UCSD-AML1 (cell line): ENCODE results near the gene P2RY1.

ENCODE experiments used
- DNase-seq: peaks from one replicate; lab custom pipeline; 2025; ENCODE audit not compliant: unreplicated experiment; lab: John Stamatoyannopoulos, UW

Gene P2RY1, protein sequence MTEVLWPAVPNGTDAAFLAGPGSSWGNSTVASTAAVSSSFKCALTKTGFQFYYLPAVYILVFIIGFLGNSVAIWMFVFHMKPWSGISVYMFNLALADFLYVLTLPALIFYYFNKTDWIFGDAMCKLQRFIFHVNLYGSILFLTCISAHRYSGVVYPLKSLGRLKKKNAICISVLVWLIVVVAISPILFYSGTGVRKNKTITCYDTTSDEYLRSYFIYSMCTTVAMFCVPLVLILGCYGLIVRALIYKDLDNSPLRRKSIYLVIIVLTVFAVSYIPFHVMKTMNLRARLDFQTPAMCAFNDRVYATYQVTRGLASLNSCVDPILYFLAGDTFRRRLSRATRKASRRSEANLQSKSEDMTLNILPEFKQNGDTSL

DNA sequence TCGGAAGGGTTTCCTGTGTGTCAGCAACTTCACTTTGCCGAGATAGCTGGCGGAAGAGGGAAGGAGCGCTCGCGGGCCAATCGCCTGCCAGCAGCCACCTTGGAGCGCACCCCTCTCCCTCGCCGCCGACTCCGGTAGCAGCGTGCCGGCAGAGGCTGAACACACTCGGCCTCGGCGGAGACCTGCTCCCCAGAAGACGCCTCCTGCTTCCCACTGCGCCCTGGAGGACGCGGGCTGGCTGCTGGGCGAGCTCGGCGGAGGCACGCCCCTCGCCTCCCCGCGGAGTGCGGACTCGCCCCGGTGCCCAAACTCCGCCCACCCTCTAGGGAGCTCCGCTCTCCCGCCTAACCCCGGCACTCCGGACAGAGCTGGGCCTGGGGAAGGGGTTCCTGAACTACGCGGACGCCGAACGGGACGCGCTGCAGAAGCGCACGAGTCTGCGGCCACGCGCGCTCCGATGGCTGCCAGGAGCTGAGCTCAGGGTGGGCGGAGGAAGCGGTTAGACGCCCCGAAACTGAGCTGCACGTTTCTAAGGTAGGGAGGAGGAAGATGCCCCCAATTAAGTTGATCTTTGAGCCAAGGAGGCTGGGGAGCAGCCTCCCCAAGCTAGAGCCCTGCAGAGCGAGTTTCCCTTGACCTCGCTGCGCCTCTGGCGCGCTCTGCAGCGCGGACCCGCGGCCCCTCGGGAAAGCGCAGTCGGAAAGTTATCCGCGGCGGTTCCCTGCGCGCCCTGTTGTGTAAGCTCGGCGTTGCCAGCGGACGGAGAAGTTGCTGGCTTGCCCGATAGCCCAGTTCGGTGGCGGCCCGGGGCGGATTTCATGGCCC is at the start of gene P2RY1:
TSS of gene P2RY1 (plus strand) at position 356 of the 825 bp plus-strand sequence. CDS start 652 bp downstream, outside the sequence.
- DNase-seq, result peak; percentile 87

DNA sequence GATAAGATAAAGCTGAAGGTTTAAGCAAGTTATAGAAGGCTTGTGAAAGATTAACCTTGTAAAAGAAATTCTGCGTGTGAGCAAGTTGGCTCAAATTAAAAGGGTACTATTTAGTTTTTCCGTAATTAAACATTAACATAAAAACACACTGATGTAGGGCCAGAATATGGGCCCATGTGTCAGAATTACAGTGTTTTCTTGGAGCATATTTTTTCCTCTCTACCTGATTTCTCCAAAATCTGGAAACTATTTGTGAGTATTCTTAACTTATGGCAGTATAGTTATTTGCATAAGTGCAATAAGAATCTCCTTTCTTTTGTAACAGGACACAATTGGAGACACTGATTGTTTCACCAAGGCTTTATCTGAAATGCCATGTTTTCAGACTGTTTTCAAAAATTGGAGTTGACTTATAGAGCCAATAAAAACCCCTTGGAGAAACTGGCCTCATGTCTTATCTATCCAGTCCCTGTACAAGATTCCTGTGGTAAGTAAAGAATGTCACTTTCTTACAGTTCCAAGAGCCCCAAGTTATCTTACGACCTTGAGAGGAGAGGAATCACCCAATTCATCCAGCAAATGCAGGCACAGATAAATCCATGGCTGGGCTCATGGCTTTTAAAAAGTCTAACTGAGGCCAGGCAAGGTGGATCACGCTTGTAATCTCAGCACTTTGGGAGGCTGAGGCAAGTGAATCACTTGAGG is 47.8 kb upstream of the P2RY1 start:
- no peak for DNase-seq

DNA sequence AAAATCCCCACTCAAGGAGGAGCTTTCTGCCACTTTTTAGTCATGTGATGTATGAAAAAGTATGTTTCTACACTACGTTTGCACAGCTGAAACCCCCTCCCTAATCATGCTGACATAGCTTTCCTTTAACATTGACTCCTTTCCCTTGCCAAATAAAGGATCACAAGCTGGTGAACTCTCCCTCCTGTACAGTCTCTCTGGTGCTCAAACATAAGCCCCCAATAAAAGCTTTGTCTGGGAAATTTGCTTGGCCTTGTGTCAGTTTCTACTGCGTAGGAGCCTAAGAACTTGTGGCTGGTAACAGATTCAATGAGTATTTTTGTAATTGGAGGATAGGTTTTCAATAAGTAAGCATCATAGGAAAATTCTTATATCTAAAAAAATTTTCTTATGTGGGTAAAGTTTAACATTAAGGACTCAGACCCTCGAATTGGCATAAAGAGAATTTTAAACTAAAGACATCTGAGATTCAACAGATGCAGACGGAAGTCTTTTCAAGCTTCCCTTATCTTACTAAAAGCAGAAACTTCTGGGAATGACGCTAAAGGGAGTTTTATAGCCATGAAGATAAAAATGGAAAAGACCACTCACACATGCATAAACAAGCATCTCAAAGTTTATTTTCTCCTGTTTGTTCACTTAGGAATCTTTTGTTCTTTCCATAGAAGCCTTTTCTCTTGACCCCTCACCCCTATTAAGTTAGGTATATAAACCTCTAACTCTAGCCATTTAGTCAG is 44.1 kb upstream of the P2RY1 start:
- no peak for DNase-seq

DNA sequence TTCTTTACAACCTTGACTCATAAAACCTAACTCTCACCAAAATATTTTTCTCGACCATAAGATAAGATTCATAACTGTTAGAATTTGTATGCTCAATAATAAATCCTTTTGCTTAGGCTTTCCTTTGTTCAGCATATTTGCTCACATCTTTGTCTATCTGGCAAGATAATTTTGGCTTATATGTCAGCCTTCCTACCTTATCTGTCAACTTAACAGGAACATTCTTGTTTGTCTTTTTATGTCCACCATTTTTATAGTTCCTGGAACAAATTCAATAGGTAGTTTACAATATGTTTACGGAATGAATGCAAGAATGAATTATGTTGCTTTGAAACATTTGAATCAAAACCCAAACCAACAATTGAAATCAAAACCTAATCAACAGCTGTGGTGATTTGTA is 41.0 kb upstream of the P2RY1 start:
- DNase-seq, result no peak

DNA sequence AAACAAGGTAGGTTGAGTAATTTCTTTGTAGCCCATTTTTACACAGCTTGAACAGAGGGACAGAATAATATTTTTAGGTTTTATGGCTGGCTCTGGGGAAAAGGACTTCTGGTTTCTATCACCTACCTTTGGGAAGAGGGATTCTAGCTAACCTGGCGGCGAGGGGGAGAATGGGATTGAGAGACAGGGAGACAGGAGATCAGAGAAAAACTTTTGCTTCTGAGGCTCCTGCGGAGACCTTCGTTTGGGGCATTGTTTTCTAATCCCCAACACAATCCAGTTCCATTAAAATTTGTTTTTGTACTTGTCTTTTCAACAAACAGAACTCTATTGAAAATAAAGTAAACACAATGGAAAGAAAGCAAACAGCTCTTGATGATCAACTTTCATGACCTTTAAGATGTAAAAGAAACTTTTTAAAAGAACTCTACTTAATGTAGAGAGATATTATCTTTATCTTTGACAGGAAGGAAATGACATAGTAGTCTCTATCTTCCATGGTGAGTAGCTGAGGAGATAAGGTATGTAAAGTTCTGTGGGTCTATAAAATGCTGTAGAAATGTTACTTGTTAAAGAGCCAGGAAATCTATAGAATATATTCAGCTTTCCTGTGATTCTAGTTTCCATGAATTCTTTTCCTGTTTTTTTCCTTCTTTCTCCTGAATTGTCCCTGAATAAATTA is 37.0 kb upstream of the P2RY1 start:
- DNase-seq, result no peak

DNA sequence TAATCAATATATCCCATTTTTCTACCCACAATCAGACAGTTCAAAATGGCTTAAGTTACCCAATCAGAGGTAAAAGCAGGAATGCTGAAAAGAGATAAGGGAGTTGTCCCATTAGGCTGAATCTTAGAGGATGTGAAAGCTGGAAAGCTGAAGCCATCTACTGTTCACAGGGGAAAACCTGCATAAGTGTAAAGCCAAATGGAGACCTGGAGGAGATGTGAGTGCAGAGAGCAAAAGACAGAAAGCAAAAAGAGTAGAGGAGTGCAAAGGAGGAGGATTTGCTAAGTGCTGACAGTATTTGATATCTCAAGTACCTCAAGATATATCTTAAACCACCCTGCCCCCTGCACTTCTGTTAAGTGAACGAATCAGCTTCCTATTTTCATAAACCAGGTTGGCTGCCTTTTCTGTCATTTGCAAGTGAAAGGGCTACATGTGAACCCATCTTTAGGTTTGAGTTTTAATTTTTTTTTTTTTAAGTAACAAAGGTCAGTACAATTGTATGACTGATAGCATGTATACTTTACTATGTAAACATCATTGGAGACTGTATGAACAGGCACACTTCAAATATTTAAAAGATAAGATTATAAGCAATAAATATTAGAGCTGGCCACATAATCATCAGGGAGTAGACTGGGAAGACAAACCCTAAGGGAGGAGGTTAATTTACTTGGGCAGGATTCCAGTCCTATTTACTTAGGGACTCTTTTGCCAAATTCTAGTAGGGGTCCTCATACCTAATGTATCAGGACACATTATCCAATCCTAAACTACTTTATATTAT is 22.8 kb upstream of the P2RY1 start:
- DNase-seq, result no peak

DNA sequence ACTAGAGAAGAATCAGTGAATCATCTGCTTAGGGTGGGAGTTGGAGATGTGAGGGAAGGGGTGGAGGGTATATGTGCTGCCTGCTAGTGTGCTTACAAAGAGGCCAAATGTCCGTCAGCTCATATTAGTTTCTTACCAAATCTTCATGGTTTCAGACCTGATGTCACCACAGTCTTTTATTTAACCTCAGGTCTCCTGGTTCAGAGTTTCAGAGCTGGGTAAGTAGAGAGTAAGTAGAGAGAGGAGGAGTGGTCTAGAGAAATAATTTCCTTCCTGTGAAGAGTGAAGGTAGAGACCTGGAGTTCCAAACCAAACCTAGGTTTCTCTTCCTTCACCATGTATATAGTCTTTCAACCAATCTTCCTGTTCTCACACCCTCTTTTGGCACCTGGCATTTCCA is 17.5 kb upstream of the P2RY1 start:
- no peak for DNase-seq

DNA sequence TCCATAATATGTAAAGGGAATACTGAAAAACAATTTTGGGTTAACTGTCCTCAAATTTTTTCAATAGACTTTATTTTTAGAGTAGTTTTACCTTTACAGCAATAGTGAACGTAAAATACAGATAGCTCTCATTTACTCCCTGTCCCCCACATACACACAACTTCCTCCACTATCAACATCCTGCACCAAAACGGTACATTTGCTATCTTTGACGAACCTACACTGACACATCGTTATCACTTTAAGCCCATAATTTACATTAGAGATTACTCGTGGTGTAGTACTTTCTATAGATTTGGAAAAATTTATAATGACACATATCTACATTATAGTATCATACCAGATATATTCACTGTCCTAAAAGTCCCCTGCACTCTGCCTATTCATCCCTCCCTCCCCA is 16.9 kb upstream of the P2RY1 start:
- no peak for DNase-seq

DNA sequence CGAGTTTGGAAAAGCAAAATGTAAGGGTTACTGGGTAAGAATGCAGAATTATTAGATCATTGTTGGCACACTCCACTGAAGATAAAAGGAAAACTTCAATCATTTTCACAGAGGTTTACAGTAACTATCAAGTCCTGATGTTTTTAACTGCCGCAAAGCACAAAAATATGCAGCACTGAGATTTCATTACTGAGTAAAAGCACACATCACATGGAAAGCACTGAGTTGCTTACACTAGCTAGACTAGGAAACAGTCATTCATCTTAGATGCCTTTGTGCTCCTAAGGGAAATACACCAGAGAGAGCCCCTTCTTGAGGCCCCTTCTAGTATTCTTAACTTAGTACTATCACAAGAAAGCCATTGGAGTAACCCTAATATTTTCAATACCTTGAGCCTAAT is 11.8 kb upstream of the P2RY1 start:
- no peak for DNase-seq

DNA sequence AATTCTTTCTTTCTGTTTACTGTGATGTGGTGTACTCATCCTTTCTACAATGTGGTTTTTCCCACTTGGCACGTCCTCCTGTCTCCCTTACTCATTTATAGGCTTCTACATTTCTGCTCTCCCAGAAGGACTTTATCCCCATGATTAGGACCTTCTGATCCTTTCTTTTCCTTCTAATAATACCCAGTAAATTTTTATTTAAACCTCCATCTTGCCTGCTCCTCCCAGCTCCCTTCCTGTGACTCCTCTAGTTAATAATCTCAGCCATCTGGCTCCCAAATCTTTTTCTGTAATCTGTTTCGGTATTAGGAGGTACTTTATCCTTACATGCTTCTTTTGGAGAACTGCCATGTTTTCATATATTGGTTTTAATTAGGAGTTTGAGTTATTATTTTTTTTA is 11.2 kb upstream of the P2RY1 start:
- no peak for DNase-seq

DNA sequence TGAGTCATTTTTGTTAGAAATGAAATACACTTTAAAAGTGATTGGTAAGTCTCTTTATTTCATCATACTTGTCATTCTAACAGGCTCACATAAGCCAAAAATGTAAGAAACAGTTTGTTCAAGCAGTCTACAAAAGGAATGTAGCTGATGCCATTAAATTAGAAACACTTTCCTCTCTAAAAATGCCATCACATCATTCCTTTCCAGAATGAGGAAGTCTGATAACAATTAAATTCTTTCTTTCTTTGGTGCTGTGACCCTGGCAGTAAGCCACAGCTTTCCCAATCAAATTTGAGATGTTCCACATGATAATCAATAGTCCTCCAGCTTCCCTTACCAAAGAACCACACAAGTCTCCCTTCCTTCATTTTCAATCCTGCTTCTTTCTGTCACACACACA is 9.4 kb upstream of the P2RY1 start:
- no peak for DNase-seq

DNA sequence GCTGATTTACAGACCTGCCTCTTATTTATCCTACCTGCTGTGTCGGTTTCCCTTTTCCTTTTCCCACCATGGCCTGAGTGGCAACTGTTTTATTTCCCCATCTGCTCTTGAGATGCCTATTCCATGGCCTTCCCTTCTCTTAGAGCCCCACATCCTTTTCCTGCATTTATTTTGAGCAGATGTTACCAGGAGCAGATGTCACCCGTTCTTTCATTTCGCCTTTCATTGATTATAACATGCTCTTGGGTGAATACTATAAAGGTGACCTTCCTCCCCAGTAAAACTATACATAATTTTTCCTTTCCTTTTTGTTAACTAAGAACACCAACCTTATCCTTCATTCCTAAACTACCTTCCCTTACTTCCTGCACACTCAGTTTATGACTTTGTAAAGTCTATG is 8.5 kb upstream of the P2RY1 start:
- DNase-seq, result no peak

DNA sequence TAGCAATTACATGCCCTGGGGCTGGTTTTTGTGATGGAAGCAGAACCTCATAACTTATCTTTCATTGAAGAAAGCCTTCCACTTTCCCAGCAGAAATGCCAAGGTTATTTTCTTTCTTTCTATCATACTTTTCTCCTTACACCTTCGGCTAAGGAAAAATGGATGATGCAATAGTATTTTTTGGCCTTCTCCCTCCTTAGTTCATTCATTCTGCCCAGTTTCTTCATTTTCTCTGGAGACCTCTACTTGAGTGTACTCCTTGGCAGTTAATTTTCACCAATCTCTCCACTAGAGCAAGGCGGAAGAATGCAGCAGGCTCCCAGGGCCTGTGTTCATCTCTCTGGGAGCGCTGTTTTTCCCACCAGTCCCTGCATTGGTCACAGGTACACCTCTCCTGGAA is 7.6 kb upstream of the P2RY1 start:
- DNase-seq, result no peak

DNA sequence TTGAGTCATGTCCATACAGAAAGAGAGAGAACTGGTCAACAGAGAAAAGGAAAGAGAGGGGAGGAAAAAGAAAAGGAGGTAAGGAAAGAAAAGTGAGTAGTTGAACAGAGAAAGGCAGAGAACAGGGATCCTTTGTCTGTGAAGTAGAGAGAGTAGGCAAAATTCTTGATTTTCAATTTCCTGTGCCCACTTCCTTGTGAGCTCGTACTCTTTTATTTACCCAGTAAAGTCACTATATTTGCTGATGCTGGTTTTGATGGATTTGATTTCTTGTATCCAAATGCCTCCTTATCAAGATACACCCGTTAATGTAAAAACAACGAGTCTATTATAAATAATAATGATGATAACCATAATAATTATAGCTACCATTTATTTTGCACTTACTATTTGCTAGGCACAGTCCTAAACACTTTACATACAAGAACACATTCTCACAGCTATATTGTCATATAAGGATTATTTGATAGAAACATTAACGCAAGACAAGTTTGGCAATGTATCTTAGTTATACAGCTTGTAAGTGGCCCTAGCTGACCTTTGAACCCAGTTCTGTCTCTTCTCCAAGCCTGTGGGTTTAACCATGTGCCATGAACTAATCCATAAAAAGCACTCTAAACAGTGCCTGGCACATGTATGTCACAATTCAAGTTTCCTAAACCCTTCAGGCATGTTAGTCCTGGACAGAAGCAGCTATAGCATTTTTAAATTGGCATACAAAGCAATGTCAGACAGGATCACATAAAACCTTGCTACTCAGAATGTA is 6.7 kb upstream of the P2RY1 start:
- DNase-seq, result no peak

DNA sequence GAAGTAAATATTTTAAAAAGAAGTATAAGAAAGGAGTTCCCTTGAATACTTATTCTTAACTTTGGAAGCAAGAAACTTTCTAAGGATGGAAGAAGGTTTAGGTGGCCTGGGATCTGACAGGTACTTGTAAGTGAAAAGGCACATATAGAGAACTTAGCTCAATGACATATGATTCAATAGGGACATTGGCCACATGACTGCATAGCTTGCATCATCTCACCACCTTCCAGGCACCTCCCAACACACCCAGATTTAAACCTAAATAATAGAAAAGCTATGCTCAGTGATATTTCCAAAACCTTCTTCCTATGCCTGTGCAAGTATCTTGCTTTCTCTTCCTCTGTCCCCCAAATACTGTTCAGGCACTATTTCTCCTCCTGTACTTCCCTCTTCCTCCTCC is 4.7 kb upstream of the P2RY1 start:
- DNase-seq, result no peak

DNA sequence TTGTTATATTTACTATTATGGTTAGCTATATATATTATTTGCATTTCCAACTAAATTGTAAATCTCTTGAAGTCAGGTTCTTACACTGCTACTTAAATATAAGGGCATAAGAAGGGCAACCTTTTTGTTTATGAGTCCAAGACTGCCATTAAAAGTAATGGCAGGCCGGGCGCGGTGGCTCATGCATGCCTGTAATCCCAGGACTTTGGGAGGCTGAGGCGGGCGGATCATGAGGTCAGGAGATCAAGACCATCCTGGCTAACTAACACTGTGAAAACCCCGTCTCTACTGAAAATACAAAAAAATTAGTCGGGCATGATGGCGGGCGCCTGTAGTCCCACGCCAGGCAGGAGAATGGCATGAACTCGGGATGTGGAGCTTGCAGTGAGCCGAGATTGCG is 2.9 kb upstream of the P2RY1 start:
- no peak for DNase-seq

DNA sequence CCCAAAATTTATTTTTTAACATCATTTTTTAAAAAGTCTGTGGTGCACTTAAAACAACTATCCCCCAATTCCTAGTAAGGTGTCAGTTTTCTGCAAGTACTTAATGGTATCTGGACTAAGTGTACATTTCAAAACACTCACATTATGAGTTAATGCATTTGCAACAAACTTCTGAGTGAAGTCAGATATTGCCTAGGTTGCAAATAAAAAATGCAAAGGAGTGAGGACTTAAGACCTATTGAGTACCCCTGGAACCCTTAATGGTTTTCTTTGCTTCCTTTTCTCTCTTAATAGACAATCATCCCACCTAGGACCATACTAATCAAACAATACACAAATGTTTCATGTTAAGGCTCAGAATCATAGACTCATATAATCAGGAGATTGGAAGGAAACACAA is 1.8 kb upstream of the P2RY1 start:
- DNase-seq, result no peak

DNA sequence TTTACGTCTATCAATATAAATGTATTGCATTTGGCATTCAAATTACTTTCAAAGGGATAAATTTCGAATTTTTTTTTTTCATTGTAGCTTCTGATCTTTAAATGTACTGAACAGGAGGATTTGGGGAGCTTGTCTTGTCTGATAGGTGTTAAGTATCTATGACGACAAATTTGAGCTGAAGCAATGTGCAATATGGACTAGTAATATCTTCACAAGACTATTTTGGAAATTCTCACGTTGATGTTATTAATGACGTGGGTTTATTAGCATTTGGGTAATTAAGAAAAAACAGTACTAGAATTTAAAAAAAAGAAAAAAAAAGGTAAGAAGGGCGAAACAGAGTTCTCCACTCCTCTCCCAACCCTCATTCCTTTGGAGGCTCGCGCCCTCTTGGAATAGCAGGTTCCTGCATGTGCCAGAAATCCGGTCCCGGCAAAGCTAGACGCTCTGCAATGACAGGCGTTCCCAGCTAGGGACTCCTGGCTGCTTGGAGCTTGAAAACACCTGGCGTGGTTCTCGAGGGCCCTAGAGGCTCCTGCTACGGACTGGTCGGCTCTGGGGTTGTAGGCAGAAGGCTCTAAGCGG is 648 bp upstream of the P2RY1 start:
- no peak for DNase-seq
